ENCODE results near the gene GTPBP1. TPM values are rescaled to one million over a fixed set of nuclear protein-coding genes. Genes with fewer than 3 reads are reported as not detected.

The GTPBP1 gene
- polyA plus RNA-seq, 1 of the 3 experiments (the other 2 are of a cell fraction) = 15.2 TPM

DNA sequence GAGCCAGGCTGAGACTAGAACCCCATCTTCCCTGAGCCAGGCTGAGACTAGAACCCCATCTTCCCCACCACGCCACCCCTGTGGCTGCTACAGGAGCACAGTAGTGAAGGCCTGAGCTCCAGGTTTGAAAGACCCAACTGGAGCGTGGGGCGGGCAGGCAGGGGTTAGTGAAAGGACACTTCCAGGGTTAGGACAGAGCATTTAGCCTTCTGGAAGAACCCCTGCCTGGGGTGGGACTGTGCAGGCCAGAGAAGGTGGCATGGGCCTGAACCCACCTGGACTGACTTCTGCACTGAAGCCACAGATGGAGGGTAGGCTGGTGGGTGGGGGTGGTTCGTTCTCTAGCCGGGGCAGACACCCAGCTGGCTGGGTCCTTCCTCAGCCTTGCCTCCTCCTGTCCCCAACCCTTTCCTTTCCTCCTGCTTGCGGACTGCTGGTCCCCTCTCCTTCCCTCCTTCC lies 26.0 kb downstream of the GTPBP1 start:
- Histone ChIP-seq H2AFZ (ENCODE audit: low read depth) (no peak overlapping the region), H3F3A (replicated peaks; ENCODE audit: insufficient read depth) (no peaks in the 10 kb centered on the region), H3K4me2 (no peak overlapping the region), H3K4me3 (ENCODE audit: low read depth in 2 of 2, low read length in 1 of 2) (no peak overlapping the region), H4K20me1 (ENCODE audit: insufficient read depth) (no peaks in the 10 kb centered on the region), H3K79me2 (ENCODE audit: insufficient read depth) (no peaks in the 10 kb centered on the region), H3K36me3 (replicated peaks in 1 of 2; ENCODE audit: control insufficient read depth in 1 of 2, insufficient read depth in 2 of 2, low read length in 1 of 2) (peaks cover 0 to 26% of the 10 kb centered on the region in 2 experiments), H3K9me3 (no peaks in the 10 kb centered on the region), H3K4me1 (ENCODE audit: control insufficient read depth in 1 of 2, insufficient read depth in 2 of 2, low read depth in 1 of 2, low read length in 1 of 2) (no peaks in the 10 kb centered on the region; a peak in 1 of 4 replicates), H3K9ac (no peak overlapping the region), H3K27ac (ENCODE audit: low read depth in 2 of 2, low read length in 1 of 2) (no peak overlapping the region), H3K9me2 (no peaks in the 10 kb centered on the region), H3K27me3 (ENCODE audit: insufficient read depth) (no peaks in the 10 kb centered on the region)
- POLR2A ChIA-PET = no interaction called here
- WGBS (ENCODE audit: low lambda C conversion rate) = 90% methylated on average over 2 of the region's 6 CpGs
- CTCF ChIA-PET = interaction anchor here (1.3 to 2.3 kb wide), 2 partner anchors 12 to 37 kb away, joined by 4 to 15 read pairs; no protein-coding TSS in a partner anchor
- TF ChIP-seq CHD2 (IDR thresholded peaks at IDR 0.05; ENCODE audit: low read length, partially characterized antibody) (no peak), JUND (IDR thresholded peaks at IDR 0.05) (no peak), FOXM1 (IDR thresholded peaks at IDR 0.05; ENCODE audit: low read depth) (no peak), MXI1 (IDR thresholded peaks at IDR 0.05; ENCODE audit: low read depth, low read length) (no peak), EP300 (IDR thresholded peaks at IDR 0.05; ENCODE audit: borderline replicate concordance in 1 of 2, low read depth in 1 of 2, low read length in 1 of 2) (no peak), RXRA (IDR thresholded peaks at IDR 0.05; ENCODE audit: borderline replicate concordance, low read depth) (no peak), POLR2AphosphoS5 (IDR thresholded peaks at IDR 0.05; ENCODE audit: low read depth, low read length) (no peak), RCOR1 (IDR thresholded peaks at IDR 0.05; ENCODE audit: low read length) (no peak), SMC3 (IDR thresholded peaks at IDR 0.05; ENCODE audit: low read depth, low read length) (no peak), NRF1 (IDR thresholded peaks at IDR 0.05; ENCODE audit: low read depth, low read length) (no peak), YY1 (IDR thresholded peaks at IDR 0.05; ENCODE audit: low read depth) (no peak), TAF1 (IDR thresholded peaks at IDR 0.05; ENCODE audit: borderline replicate concordance, low read depth, low read length) (no peak), FOXJ3 (CRISPR knock-in tag; IDR thresholded peaks at IDR 0.05) (no peak), GABPA (IDR thresholded peaks at IDR 0.05; ENCODE audit: low read depth) (no peak), SIN3A (IDR thresholded peaks at IDR 0.05; ENCODE audit: borderline replicate concordance, low read depth, low read length) (no peak), NFIC (IDR thresholded peaks at IDR 0.05; ENCODE audit: borderline replicate concordance) (no peak)
- TF ChIP-seq, protein P1, sequence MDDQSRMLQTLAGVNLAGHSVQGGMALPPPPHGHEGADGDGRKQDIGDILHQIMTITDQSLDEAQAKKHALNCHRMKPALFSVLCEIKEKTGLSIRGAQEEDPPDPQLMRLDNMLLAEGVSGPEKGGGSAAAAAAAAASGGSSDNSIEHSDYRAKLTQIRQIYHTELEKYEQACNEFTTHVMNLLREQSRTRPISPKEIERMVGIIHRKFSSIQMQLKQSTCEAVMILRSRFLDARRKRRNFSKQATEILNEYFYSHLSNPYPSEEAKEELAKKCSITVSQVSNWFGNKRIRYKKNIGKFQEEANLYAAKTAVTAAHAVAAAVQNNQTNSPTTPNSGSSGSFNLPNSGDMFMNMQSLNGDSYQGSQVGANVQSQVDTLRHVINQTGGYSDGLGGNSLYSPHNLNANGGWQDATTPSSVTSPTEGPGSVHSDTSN (IDR thresholded peaks at IDR 0.05) = no peak
- TF ChIP-seq, protein P2, sequence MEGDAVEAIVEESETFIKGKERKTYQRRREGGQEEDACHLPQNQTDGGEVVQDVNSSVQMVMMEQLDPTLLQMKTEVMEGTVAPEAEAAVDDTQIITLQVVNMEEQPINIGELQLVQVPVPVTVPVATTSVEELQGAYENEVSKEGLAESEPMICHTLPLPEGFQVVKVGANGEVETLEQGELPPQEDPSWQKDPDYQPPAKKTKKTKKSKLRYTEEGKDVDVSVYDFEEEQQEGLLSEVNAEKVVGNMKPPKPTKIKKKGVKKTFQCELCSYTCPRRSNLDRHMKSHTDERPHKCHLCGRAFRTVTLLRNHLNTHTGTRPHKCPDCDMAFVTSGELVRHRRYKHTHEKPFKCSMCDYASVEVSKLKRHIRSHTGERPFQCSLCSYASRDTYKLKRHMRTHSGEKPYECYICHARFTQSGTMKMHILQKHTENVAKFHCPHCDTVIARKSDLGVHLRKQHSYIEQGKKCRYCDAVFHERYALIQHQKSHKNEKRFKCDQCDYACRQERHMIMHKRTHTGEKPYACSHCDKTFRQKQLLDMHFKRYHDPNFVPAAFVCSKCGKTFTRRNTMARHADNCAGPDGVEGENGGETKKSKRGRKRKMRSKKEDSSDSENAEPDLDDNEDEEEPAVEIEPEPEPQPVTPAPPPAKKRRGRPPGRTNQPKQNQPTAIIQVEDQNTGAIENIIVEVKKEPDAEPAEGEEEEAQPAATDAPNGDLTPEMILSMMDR (IDR thresholded peaks at IDR 0.05) = no peak
- TF ChIP-seq, protein P3, sequence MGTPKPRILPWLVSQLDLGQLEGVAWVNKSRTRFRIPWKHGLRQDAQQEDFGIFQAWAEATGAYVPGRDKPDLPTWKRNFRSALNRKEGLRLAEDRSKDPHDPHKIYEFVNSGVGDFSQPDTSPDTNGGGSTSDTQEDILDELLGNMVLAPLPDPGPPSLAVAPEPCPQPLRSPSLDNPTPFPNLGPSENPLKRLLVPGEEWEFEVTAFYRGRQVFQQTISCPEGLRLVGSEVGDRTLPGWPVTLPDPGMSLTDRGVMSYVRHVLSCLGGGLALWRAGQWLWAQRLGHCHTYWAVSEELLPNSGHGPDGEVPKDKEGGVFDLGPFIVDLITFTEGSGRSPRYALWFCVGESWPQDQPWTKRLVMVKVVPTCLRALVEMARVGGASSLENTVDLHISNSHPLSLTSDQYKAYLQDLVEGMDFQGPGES (IDR thresholded peaks at IDR 0.05; ENCODE audit: low read depth, low read length) = no peak
- no peak for DNase-seq
